Measurements from ENCODE around the gene ADAMTS8.

The ADAMTS8 gene

DNA sequence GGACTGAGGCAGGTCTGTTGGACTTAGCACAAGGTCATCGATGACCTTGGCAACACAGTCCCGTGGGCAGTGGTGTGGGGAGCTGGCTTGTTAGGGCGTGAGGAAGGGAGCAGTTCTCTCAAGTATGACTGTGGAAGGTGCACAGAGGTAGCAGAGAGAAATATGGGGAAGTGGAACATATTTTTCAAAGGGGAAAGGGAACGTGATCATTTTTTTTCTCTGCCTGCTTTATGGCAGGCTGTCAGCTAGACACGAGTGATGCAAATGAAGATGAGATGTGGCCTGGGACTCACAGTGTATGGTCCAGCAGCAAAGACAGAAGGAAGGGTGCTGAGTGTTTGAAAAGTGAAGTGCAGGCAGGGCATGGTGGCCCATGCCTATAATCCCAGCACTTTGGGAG, 30.6 kb downstream of the ADAMTS8 start:
- DNase-seq (ENCODE audit: low read depth in 2 of 2) = no peak

DNA sequence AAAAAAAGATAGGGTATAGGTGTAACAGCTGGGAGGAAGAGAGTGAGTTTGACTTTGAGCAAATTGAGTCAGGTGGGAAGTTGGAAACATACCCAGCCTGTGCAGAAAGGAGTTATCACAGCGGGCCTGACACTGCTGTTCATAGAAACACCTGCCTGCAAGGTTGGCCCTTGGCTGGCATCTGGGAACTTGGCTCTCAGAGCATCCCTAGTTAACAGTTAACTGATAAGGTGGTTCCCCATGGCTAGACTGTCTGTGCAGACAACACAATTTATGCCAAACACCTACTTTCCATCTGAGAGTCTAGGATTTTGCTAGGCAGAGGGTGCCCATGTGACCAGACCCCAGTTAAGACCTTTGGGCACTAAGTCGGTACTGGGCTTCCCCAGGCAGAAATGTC, 31.4 kb downstream of the ADAMTS8 start:
- DNase-seq (ENCODE audit: low read depth in 2 of 2) = no peak

DNA sequence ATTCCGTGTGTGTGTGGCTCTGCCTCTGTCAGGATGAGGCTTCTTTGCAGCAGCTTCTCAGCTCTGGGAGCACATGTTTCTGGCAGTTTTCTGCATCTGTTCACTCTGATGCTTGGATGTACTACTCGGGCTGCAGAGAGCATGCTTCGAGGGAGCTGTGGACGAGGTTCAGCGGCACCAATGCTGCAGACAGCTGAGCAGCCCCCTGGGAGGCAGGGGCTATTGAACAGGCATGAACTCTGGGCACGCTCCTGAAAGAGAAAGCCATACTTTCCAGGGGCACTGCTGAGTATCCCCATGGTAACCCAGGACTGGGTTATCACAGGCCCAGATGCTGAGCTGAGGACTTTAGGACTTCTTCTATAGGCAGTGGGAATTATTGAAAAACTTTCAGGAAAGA, 33.8 kb downstream of the ADAMTS8 start:
- DNase-seq (ENCODE audit: low read depth in 2 of 2) = no peak

DNA sequence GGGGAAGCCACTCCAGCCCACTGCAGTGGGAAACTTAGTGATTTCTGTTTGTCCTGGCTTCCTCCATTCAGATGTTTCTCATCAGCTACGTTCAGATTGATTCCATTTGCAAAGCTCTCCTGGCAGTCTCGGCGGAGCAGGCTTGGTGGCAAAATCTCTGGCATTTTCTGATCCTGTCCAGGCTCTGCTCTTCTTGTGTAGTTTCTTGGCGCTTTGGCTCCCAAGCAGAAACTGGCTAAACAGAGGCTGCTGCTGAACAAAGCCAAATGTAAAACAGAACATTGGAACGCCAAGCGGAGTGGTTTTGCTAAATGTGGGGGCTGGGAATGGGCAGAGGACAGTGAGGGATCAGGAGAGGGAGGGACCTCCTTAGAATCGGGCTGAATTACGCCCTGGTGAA, 36.7 kb downstream of the ADAMTS8 start:
- DNase-seq (ENCODE audit: low read depth in 2 of 2) = no peak

DNA sequence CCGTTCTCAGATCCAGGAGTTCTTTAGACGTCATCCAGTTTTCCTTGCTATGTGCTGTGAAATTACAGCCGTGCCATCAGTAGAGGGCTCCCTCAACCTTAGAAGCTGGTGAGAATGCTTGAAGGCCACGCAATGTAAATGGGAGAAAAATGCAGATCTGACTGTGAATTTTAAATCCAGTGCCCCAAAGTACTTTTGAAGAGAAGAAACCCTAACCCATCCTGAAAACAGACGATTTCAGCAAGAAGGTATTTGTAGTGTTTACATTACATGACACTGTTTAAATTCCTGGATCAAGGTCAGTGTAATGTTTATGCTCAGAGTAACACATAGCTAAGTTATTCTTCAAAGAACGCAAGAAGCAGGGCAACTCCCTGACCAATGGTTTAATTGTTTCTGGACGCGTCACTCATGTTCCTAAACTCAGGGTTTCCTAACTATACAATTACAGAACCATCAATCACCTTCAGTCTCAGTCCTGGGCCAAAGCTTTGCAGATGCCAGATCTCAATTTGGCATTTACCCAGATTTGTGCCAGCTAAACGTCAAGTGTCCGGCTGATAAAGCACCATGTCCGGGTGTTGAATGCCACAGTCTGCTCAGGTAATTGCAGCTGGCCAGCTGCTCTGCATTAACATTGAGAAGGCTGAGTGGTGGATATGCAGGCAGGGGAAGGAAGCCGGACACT, 38.2 kb downstream of the ADAMTS8 start:
- DNase-seq (ENCODE audit: low read depth in 2 of 2) = no peak

DNA sequence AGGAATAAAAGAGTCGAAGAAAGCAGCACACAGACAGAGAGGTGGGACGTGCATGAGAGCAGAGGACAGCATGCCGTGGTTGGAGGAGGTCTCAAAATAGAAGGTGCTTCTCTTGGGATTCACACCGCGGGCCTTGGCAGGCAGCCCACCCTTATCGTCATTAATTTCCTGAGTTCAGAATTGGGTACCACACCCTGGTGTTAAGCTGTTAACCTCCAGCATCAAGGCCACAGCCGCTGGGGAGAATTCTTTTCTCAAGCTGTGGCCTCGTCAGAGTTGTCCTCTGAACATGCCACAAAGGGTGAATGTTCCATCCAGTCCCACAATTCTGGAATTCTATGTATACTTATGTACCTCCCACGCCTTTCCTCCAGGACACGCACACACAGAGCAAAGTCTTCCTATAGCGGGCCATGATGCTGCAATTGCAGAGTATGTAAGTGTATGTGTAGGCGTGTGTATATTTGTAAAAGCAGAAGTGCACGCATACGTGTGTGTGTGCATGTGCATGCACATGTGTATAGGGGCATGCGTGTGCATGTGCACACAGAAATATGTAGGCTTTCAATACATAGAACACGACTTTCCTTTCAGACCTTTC, 39.0 kb downstream of the ADAMTS8 start:
- DNase-seq (ENCODE audit: low read depth in 2 of 2) = no peak

DNA sequence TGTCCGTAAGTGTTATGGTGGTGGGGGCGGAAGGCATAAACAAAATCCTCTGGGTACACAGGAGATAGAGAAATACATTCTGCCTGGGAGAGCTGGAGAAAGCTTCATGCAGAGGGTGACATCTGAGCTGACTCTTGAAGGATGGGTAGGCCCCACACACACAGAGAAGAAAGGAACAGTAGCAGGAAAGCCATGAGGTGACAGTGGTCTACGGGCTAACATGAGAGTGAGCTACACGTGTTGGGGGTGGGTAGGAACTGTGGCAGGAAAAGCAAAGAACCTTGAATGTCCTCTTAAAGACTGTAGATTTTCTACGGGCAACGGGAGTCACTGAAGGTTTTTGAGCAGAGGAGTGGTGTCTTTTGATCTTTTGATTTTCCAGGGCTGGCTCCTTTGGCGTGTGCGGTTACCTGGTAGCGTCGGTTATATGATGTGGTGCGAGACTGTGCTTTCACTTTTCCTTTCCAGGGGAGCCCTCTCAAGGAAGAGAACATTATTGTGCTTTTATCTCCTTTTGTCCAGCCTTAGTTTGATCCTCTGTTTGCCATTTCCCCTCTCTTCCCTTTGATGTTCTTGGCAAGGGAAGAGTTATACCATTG, 39.7 kb downstream of the ADAMTS8 start:
- no peak for DNase-seq (ENCODE audit: low read depth in 2 of 2)

DNA sequence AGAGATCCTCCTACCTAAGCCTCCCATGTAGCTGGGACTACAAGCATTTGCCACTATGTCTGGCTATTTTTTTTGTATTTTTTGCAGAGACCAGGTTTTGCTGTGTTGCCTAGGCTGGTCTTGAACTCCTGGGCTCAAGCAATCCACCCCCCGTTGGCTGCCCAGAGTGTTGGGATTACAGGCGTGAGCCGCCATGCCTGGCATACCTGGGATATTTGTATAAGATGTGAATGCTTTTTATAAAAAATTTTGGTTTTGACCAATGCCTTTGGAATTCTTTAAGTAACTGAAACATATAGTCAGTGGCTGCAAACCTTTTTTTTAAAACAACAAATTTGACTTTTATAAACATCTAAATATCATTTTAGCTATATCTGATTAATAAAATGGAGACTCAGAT, 42.4 kb downstream of the ADAMTS8 start:
- no peak for DNase-seq (ENCODE audit: low read depth in 2 of 2)

DNA sequence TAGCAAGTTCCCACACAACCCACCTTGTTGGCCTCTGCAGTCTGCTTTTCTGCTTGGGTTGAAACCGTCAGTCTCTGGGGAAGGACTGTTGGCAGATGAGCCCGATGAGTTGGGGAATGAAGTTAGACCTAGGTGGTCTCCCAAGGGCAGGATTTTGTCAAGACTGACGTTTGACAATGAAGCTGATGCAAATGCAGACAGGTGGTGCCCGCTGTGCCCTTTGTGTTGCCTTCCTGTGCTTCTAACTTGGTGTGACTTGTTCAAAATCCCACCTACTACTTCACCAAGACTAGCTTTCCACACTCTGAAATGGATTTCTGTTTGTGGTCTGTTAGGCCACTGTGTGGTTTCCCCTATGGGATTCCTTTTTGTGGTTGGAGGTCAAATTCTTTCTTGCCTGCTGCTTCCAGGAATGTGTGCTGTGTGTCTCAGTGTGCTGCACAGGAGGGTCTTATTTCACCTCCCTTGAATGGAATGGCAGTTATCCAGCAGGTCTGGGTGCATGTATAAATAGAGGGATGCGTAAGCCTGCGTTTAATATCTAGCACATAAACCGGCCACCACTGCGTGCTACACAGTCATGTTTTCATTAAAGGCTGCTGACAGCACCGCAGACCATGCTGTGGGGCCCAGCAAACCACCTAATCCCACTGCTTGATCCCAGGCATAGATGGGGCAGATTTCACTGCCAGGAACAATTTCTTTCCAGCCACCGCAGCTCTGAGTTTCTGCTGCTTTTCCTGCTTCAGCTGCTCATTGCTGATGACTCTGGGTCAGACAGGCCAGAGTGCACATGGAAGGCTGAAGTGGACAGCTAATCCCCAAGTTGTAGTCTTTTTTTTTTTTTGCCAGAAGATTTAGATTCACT, 44.8 kb downstream of the ADAMTS8 start:
- no peak for DNase-seq (ENCODE audit: low read depth in 2 of 2)

DNA sequence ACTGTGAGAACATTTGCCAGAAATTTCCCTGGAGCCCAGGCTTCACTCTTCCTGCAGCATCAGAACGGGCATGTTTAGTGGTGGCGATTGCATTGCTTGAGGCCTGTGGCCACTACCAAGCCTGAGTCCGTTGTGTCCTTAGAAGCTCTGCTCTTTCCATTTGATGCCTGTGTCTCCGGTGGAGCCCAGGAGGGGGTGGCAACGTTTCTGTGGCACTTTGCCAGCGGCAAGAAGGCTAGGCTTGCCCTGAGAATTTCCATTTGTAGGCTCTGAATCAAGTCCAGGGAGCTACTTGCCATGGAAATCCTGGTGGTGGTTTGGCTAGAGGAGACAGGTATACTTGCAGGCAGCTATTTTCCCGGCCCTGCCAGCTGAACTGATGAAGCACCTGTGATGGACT, 47.1 kb downstream of the ADAMTS8 start:
- no peak for DNase-seq (ENCODE audit: low read depth in 2 of 2)

DNA sequence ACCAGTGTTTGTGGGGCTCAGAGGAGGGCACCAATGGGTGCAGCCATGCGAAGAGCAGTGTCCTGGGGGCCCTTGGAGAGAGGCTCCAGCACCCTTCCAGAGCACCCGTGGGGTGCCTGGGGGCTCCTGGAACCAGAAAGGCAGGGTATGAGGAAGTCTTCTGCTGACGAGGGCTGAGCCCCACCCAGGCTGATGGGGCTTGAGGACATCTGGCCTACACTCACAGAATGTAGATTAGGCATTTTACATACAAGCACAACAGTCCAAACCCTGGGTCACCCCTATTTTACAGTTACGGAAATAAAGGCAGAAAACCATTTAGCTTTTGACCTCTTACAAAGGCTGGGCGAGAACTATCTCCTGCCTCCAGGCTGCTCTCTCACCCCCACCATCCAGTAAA, 47.6 kb downstream of the ADAMTS8 start:
- no peak for DNase-seq (ENCODE audit: low read depth in 2 of 2)

DNA sequence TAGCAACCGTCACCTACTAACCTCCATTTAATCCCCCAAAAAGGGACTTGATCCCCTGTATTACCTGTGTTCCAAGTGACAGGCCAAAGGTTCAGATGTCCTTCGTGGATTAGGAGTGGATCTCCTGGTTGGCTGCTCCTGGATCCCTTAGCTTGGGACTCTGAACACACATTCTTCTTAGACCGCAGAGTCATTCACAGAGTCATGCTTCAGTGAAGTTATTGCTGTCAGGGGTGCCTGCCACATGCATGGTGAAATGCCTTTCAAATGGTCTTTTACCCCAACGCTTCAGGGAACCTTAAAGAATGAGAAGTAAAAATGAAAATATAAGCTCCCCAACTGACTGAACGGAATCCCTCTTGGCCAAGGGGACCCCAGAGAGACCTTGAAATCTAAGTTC, 49.1 kb downstream of the ADAMTS8 start:
- no peak for DNase-seq (ENCODE audit: low read depth in 2 of 2)

DNA sequence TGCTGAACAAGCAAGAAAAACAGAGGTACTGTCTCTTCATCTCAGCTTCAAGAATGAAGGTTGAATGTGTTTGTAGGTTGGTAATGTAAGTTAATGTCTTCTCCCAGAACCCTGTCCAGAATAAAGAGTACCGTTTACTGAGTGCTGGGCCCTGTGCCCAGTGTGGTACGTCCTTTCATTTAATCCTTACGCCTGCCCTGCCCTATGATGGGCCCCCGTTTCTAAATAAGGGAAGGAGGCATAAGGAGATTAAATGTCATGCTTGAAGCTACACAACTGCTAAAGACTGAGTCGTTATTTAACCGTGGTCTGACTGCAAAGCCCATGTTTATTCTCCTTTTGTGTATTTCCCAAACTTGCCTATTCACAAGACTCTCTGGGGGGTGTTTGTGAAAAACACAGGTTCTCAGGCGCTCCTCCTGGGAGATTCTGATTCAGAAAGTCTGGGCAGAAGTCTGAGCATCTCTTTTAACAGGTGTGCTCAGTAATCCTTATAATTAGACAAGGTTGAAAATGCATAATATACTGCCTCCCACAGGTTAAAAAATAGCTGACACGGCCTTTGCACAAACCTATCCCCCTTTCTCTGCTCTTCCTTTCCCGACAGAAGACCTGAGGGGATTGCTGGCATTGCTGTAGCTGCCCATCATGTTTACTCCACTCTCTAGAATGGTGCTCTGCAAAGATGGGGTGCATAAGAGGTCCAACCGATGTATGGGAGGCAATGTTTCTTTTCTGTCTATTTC, 57.4 kb downstream of the ADAMTS8 start:
- DNase-seq (ENCODE audit: low read depth in 2 of 2) = no peak

DNA sequence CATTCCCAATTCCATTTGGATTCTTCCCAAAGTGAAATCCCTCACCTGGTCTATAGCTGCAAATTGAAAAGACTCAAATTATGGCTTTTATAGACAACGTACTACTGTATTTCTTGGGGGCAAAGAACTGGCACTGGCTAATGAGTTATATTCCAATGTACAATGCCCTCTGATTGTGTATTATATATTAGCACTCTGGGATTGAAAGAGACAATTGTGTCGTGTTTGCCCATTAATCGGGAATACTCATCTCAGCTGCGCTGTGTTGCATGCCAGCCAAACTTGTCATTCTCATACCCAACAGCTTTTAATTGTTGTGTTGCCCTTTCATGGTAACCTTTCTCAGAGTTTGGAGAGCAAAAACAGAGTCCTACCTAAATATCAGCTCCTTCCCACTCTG, 58.7 kb downstream of the ADAMTS8 start:
- no peak for DNase-seq (ENCODE audit: low read depth in 2 of 2)

DNA sequence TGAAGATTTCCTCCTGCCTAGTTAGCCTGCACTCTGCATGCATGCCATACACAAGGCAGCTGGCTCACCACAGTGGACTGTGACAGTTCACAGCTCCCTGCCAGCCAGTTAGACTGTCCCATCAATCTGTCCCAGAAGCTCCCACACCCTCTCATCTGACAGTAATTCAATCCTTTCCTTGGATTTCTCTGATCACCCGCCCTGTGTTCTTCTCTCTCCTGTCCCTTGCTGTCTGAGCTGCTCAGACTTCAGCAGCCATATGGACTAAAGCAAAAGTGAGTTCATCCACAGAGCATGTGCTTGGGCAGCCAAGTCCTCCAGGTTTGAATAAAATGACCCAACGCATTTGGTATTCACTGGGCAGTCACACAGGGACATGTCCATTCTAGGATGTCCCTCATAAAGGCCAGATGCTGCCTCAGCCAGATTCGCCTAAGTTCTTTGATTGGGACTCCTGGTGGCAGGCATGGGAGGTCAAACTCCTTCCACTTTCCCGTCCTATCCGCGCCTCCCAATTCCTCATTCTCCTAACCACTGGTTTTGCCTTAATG, 59.2 kb downstream of the ADAMTS8 start:
- DNase-seq (ENCODE audit: low read depth in 2 of 2) = no peak

DNA sequence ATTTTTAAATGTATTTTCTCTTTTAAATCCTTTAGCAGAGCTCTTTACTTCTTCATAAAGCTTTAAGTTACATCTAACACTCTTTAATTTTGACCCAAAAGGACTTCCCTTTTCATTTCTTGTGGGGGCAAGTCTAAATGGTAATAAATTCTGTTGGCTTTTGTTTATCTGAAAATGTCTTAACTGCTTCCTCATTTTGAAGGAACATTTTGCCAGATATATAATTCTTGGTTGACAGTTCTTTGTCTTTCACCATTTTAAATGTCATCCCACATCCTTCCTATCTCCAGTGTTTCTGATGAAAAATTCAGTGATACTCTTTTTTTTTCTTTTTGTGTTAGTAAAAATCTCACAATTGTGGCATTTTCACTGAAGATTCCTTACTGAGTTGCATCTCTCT, 69.0 kb downstream of the ADAMTS8 start:
- no peak for DNase-seq (ENCODE audit: low read depth in 2 of 2)

DNA sequence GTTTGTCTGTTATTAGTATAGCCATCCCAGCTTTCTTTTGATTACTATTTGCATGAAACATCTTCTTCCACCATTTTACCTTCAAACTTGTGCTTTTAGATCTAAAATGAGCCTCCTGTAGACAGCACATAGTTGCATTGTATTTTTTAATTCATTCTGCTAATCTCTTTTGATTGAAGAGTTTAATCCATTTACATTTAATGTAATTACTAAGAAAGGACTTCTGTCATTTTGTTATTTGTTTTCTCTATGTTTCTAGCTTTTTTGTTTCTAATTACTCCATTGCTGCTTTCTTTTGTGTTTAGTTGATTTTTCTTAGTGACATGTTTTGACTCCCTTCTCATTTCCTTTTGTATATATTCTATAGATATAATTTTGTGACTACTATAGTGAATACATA, 70.0 kb downstream of the ADAMTS8 start:
- DNase-seq (ENCODE audit: low read depth in 2 of 2) = no peak
